ENCODE measurements around the gene PACS2.
A peak's percentile ranks its signal among the peaks of the same experiment; 100 is the strongest.

Gene PACS2

GRCh38 chr14:105311838-105312237, 2.7 kb upstream of the PACS2 start:
- no peaks in the 10 kb centered on the region for H3F3A ChIP-seq (ENCODE audit: low read depth)
- H3K4me2 ChIP-seq (ENCODE audit: low read depth, low read length, poor library complexity, severe bottlenecking): no peak overlapping the region
- no peak overlapping the region for H2AFZ ChIP-seq (ENCODE audit: low read length)
- H3K27me3 ChIP-seq (ENCODE audit: insufficient read depth, low read length, poor library complexity, severe bottlenecking): no peaks in the 10 kb centered on the region
- H3K9me3 ChIP-seq (ENCODE audit: insufficient read depth, low read depth, low read length): no peaks in the 10 kb centered on the region
- H3K4me1 ChIP-seq (ENCODE audit: insufficient read depth, low read length, poor library complexity, severe bottlenecking): peaks cover 24% of the 10 kb centered on the region
- peaks cover 17% of the 10 kb centered on the region; the same call in 1 of the 2 replicates for H3K79me2 ChIP-seq (ENCODE audit: insufficient read depth, low read length)
- TF ChIP-seq EZH2phosphoT487 (IDR thresholded peaks at IDR 0.05; ENCODE audit: borderline replicate concordance): no peak
- no peak for TF ChIP-seq CTCF (conservative IDR thresholded peaks at IDR 0.05; ENCODE audit: low read length)
- H3K9me2 ChIP-seq (replicated peaks; ENCODE audit: low read depth, low read length): no peaks in the 10 kb centered on the region
- no peak overlapping the region for H3K9ac ChIP-seq (ENCODE audit: low read depth, low read length, poor library complexity, severe bottlenecking)
- H4K20me1 ChIP-seq (ENCODE audit: insufficient read depth, low read length, poor library complexity, severe bottlenecking): peaks cover 14% of the 10 kb centered on the region
- no peak overlapping the region for H3K4me3 ChIP-seq (ENCODE audit: low read length, poor library complexity, severe bottlenecking)
- no peaks in the 10 kb centered on the region for H3K36me3 ChIP-seq (ENCODE audit: insufficient read depth, low read length)

DNA sequence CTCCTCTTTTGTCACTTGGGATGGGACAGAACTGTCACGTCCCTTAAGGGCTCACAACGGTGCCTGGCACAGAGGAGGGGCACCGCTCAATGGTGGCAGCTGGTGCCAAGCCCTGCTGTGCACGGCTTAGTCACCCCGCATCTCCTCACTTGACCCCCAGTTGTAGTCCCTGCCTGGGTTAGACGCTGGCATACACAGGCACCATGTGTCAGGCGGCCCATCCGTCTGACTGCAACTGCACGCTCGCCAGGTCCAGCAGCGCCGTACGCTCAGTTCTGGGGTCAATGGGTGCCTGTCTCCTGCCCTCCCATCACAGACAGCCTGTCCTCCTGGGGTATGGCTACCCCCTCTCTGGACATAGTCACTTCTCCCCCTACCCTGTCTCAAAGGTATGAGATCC, 1.6 kb upstream of the PACS2 start:
- Histone ChIP-seq H3K9me2 (replicated peaks; ENCODE audit: low read depth, low read length) (no peaks in the 10 kb centered on the region), H3K4me2 (ENCODE audit: low read depth, low read length, poor library complexity, severe bottlenecking) (no peak overlapping the region), H2AFZ (ENCODE audit: low read length) (no peak overlapping the region), H3K9me3 (ENCODE audit: insufficient read depth, low read depth, low read length) (no peaks in the 10 kb centered on the region), H3F3A (ENCODE audit: low read depth) (no peaks in the 10 kb centered on the region), H3K27me3 (ENCODE audit: insufficient read depth, low read length, poor library complexity, severe bottlenecking) (no peaks in the 10 kb centered on the region), H3K9ac (ENCODE audit: low read depth, low read length, poor library complexity, severe bottlenecking) (no peak overlapping the region), H3K36me3 (ENCODE audit: insufficient read depth, low read length) (no peaks in the 10 kb centered on the region), H3K4me1 (ENCODE audit: insufficient read depth, low read length, poor library complexity, severe bottlenecking) (peaks cover 34% of the 10 kb centered on the region), H3K4me3 (ENCODE audit: low read length, poor library complexity, severe bottlenecking) (no peak overlapping the region), H4K20me1 (ENCODE audit: insufficient read depth, low read length, poor library complexity, severe bottlenecking) (peaks cover 21% of the 10 kb centered on the region), H3K79me2 (ENCODE audit: insufficient read depth, low read length) (peaks cover 28% of the 10 kb centered on the region; the same call in 1 of the 2 replicates)
- TF ChIP-seq EZH2phosphoT487 (IDR thresholded peaks at IDR 0.05; ENCODE audit: borderline replicate concordance): no peak
- TF ChIP-seq CTCF (conservative IDR thresholded peaks at IDR 0.05; ENCODE audit: low read length): no peak

DNA sequence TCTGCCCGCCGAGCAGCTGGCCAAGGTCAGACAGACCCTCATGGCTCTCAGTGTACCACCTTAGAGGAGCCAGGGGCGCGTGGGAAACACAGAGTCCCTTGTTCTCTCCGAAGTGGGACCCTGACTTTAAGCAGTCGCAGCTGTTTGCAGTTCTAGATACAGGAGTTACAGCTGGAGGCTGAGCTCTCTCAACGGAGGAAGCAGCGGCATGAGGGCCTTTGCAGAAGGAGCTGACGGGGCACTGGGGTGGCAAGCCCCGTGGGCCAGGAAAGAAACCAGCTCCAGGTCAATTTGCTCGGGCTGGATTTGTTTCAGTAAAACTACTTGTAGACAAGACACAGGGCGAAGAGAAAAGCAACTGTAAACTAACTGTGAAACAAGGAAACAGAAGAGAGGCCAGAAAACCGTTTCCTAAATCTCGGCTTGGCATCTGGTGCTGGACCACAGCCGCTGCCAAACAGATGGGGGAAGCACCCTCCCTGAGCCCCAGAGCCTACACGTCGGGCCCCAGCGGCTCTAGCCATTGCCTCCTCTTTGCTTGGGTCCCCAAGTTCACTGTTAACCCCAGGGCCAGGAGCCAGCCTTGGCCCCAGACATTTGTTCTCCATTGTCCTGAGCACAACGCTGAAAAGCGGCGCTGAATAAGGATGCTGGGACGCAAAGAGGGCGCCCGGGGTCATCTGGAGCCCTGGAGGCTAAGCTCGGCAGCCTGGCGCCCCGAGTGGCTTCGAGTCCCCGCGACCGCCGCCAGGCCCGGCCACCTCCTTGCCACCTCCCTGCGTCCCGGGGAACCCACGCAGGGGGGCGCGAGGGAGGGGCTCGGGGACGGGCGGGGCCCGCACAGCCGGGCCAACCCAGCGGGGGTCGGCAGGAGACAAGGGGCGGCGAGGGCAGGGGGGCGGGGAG, 914 bp upstream of the PACS2 start:
- H3K27me3 ChIP-seq (ENCODE audit: insufficient read depth, low read length, poor library complexity, severe bottlenecking): no peaks in the 10 kb centered on the region
- TF ChIP-seq CTCF (conservative IDR thresholded peaks at IDR 0.05; ENCODE audit: low read length): no peak
- TF ChIP-seq EZH2phosphoT487 (IDR thresholded peaks at IDR 0.05; ENCODE audit: borderline replicate concordance): no peak
- peak overlapping the region; percentile 90 for H2AFZ ChIP-seq (ENCODE audit: low read length)
- H3K36me3 ChIP-seq (ENCODE audit: insufficient read depth, low read length): no peaks in the 10 kb centered on the region
- peaks cover 34% of the 10 kb centered on the region for H3K4me1 ChIP-seq (ENCODE audit: insufficient read depth, low read length, poor library complexity, severe bottlenecking)
- H4K20me1 ChIP-seq (ENCODE audit: insufficient read depth, low read length, poor library complexity, severe bottlenecking): peaks cover 21% of the 10 kb centered on the region
- no peaks in the 10 kb centered on the region for H3K9me3 ChIP-seq (ENCODE audit: insufficient read depth, low read depth, low read length)
- H3K9me2 ChIP-seq (replicated peaks; ENCODE audit: low read depth, low read length): no peaks in the 10 kb centered on the region
- peak overlapping the region; percentile 95 for H3K4me2 ChIP-seq (ENCODE audit: low read depth, low read length, poor library complexity, severe bottlenecking)
- peak overlapping the region; percentile 87 for H3K9ac ChIP-seq (ENCODE audit: low read depth, low read length, poor library complexity, severe bottlenecking)
- H3K79me2 ChIP-seq (ENCODE audit: insufficient read depth, low read length): peaks cover 31% of the 10 kb centered on the region; the same call in 1 of the 2 replicates
- peak overlapping the region; percentile 81 for H3K4me3 ChIP-seq (ENCODE audit: low read length, poor library complexity, severe bottlenecking)
- H3F3A ChIP-seq (ENCODE audit: low read depth): no peaks in the 10 kb centered on the region
